GM21786 (cell line): ENCODE results near the gene RAB25.

Experiments
- ATAC-seq: cut with Tn5 transposase; IDR thresholded peaks from one replicate; pipeline ENCODE4 v1.9.1; 2021; ENCODE audit not compliant: unreplicated experiment

The RAB25 gene

GRCh38 chr1:156078728-156079127 lies 17.8 kb downstream of the RAB25 start:
- no peak for ATAC-seq

- ATAC-seq: no peak
Observed at GRCh38 chr1:156079762-156080161, 18.8 kb downstream of the RAB25 start.

- no peak for ATAC-seq
Observed at GRCh38 chr1:156080241-156080862, 19.4 kb downstream of the RAB25 start.

GRCh38 chr1:156080863-156081179 lies 19.9 kb downstream of the RAB25 start:
- no peak for ATAC-seq

- no peak for ATAC-seq
Observed at GRCh38 chr1:156081180-156081916, 20.4 kb downstream of the RAB25 start.

GRCh38 chr1:156081917-156082308 lies 21.0 kb downstream of the RAB25 start:
- ATAC-seq: no peak

- no peak for ATAC-seq
Observed at GRCh38 chr1:156082309-156083091, 21.5 kb downstream of the RAB25 start, which contains the start of gene MEX3A. Gene MEX3A (minus strand): TSS chr1:156082465. CDS start chr1:156081998, 467 bp downstream.

GRCh38 chr1:156083800-156084790 lies 23.1 kb downstream of the RAB25 start:
- no peak for ATAC-seq

GRCh38 chr1:156086256-156086662 lies 25.3 kb downstream of the RAB25 start:
- ATAC-seq: no peak

- ATAC-seq: no peak
Observed at GRCh38 chr1:156089704-156090103, 28.7 kb downstream of the RAB25 start.

- ATAC-seq: no peak
Observed at GRCh38 chr1:156090138-156090839, 29.3 kb downstream of the RAB25 start.

- ATAC-seq: no peak
Observed at GRCh38 chr1:156090840-156091188, 29.9 kb downstream of the RAB25 start.

- no peak for ATAC-seq
Observed at GRCh38 chr1:156091610-156092009, 30.6 kb downstream of the RAB25 start.

- ATAC-seq: no peak
Observed at GRCh38 chr1:156095906-156096508, 35.0 kb downstream of the RAB25 start.

GRCh38 chr1:156096640-156097391 lies 35.9 kb downstream of the RAB25 start:
- ATAC-seq: peak; percentile 60

- no peak for ATAC-seq
Observed at GRCh38 chr1:156097499-156098178, 36.7 kb downstream of the RAB25 start.

GRCh38 chr1:156098784-156099183 lies 37.8 kb downstream of the RAB25 start:
- ATAC-seq: no peak

GRCh38 chr1:156099282-156099681 lies 38.3 kb downstream of the RAB25 start:
- ATAC-seq: no peak
